ENCODE results near the gene TNNC1.

TNNC1 gene

GRCh38 chr3:52456800-52457183 is 3.0 kb upstream of the TNNC1 start:
- no peak for DNase-seq

DNA sequence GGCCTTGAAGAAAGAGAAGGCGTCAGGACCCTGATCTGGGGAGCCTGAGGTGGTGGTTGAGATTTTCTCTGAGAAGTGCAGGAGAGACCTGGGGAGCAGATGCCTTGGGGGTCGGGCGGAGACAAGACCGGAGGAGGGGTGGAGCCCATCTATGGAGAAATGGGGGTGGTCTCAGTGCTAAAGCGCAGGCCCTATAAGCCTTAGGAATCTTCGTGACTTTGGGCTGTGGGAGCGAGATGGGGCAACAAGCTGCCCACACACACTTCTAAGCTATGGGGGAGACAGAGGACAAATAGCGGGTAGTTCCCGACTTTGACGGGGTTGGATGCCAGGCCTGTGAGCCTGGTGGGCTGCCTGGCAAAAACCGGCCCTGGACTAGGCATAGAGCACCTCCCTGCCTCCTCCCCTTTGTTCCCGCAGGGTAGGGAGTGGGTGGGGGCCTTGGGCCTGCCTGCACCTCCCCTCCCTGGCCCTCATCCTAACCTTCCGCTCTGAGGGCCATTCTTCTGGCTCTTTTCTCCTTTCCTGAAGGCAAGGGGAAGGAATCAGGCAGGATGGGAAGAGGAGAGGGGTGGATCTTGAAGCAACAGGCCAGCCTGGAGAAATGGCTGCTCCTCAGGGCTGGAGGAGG is 2.4 kb upstream of the TNNC1 start:
- no peak for DNase-seq

DNA sequence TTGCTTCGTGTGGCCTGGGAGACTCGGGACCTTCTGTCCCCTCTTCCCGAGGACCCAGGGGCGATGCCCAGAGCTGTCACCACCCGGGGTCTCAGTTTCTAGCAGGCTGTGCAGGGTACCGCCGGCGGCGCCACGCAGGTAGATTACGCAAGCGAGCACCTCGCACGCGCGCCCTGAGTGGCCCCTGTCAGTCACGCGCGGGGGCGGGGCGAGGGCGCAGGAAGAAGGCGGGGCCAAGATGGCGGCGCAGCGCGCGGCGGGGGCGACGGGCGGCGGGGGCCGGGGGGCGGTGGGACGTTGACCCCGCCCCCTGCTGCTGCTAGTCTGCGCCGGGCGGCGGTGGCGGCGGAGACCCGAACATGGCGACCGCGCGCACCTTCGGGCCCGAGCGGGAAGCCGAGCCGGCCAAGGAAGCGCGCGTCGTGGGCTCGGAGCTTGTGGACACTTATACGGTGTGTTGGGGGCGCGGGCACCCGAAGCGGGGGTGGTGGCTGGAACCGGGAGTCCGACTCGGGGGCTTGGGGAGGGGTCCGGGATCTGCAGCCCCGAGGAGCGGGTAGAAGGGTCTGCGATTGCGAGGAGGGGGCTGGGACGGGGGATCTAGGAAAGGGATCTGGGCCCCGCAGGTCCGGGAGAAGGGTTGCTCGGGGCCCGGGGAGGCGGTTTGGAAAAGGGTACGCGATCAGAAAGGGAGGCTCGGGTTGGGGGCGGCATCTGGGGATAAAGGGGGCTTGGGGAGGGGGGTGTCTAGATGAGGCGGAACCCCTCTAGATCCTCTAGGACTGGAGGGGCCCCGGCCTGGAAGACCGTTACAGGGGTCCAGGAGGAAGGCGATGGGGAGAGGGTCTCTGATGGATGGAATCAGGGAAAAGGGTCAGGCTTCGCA is 1.7 kb upstream of the TNNC1 start, which contains the start of gene NISCH:
NISCH (plus strand) TSS at position 322 of the 886 bp plus-strand sequence; CDS start at position 360, 38 bp downstream.
- DNase-seq: peak; percentile 93

DNA sequence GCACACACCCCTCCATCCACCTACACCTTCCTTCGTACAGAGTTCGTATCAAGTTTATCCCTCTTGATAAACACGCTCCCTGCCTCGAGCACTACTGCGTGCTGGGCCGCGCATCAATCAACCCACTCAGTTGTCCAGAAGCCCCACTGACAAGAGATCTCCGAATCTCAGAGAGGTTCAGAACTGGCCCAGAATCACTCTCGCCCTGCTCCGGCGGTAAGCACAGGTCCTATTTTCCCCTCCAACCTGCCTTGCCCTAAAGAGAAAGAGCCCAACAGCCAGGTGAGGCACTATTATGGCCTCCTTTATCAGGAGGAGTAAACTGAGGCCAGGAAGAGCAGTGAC is 1.1 kb upstream of the TNNC1 start:
- no peak for DNase-seq

DNA sequence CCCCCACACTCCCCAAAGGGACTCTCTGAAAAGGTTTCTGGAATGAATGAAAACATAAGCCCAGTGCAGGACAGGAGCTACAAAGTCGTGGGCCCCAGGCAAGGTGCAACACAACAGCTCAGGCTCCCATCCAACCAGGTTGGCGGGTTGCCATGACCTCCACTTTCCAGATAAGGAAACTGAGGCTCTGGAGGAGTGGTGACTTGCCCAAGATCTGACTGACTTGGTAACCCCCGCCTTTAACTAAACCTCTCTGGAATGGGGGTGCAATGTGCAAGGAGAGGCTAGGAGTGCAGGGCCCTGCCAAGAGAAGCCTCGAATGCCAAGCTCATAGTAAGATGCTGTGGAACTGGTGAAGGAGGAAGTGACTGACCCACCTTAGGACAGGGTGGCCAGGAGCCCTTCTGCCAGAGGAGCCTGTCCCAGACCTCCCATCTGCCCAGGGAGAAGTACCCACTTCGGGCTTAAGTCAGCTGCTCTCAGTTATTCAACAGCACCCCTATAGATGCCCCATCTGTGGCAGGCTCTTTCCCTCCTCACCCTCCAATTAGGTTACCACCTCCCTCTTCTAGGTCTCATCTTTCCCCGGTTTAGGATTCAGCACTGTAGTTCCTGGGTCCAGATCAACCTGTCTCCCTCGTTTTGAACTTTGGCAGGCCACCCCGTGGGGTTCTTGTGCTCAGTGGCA is 553 bp upstream of the TNNC1 start:
- no peak for DNase-seq

DNA sequence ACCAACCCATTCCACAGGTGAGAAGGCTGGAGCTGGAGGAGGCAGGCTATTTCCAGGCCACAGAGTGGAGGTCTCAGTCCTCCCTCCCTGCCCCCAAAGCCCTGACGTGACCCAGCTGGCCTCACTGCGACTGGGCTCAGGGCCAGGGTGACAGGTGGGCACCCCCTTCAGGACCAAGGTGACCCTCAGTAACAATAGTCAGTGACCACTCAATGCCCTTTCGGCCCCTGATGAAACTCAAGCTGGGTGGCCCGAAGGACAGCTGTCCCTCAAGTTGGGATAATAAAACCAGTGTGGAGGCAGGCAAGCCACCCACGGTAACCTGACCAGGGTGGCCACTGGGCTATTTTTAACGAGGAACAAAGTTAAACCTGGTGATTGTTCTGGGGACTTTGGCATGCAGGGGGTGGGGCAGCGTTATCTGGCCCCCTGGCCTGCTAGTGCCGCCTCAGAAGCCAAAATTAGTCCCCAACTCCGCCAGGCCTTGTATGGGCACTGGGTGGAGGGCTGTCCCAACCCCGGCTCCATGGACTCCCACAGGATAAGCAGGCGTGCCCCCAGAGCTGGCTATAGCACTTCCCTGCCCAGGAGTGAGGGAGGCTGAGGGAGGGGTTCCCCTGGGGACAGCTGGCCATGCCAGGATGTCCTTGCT is 1.1 kb downstream of the TNNC1 start:
- DNase-seq: no peak

DNA sequence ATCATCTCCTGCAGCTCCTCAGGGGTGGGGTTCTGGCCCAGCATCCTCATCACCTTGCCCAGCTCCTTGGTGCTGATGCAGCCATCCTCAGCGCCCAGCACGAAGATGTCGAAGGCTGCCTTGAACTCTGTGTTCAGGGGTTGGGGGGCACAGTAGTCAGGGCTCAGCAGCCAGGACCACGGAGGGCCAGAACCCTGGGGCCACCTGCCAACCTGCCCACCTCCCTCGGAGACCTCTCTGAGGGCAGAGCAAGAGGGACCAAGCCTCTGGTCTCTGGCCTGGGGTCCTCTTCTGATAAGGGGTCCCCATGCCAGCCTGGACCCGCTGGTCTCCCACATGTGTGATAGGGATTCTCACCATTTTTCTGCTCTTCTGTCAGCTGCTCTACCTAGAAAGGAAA is 1.7 kb downstream of the TNNC1 start:
- DNase-seq: no peak

GRCh38 chr3:52451237-52452083 is 2.4 kb downstream of the TNNC1 start:
- DNase-seq: no peak

DNA sequence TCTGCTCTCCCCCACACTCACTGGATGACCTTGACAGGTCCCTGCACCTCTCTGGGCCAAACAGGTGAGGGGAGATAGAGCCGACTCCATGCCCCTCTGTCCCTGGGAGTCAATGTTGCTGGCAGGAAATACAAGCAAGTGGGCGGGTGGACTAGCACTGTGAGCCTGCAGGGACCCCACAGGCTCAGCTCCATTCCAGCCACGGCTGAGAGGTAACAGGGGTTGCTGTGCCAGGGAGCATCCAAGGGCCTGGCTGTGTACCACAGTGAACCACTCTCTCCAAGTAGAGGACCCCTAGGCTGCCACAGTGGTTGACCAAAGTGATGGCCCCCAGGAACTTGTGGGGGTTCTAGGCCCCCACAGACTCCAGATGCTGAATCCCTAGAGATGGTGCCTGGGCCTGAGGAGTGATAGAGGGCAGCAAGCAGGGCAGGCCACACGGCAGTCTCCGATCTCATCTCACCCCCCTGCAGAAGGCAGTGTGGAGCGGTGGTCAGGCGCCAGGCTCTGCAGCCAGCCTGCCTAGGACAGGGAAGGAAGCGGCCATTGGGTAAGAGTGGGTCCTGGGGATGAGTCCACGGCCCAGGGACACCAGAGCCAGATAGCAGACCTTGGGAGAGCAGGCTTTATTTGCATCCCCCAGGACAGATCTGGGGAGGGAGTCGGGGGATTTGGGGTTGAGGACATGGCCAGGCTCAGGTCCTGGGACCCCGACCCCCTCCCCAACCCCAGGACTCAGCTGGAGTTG is 3.2 kb downstream of the TNNC1 start:
- no peak for DNase-seq

- DNase-seq: no peak
Measured at GRCh38 chr3:52447512-52448355, 6.1 kb downstream of the TNNC1 start.

DNA sequence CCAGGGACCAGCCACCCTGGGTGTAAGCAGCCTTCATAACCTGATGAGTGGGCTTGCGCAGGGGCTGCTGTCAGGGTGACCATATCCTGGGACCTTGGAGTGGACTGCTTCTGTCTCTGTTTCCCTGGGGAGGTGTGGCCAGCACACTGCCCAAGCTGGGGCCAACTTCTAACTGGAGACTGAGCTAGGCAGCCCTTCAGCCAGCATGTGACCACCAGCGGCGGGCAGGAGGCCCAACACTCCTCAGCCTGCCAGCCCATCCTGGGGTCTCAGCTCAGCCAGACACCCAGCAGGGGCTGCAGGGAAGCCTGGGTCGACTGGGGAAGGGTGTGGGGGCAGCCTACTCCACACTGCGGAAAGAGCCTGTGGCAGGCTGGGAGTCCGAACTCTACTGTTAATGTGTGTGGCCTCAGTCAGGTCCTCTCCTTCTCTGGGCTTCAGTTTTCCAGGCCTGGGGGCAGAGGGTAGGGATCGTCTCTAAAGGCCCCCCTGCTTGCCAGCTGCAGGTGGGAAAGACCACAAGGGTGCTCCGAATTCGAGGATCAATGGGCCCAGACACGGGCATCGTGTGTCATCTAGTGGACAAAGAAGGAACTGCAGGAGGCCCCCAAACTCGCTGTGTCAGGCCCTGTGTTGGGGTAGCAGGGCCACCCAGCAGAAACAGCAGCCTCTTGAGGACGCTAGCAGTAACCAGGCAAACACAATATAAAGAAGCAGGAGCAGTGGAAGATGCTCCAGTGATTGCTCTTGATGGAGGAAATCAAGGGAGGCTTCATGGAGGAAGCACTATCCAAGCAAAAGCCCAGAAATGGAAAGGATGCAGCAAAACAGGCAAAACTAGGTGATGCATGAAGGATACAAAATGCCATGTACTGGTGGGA is 7.0 kb downstream of the TNNC1 start:
- DNase-seq: peak; percentile 69

- no peak for DNase-seq
Measured at GRCh38 chr3:52446042-52446441, 7.8 kb downstream of the TNNC1 start.

DNA sequence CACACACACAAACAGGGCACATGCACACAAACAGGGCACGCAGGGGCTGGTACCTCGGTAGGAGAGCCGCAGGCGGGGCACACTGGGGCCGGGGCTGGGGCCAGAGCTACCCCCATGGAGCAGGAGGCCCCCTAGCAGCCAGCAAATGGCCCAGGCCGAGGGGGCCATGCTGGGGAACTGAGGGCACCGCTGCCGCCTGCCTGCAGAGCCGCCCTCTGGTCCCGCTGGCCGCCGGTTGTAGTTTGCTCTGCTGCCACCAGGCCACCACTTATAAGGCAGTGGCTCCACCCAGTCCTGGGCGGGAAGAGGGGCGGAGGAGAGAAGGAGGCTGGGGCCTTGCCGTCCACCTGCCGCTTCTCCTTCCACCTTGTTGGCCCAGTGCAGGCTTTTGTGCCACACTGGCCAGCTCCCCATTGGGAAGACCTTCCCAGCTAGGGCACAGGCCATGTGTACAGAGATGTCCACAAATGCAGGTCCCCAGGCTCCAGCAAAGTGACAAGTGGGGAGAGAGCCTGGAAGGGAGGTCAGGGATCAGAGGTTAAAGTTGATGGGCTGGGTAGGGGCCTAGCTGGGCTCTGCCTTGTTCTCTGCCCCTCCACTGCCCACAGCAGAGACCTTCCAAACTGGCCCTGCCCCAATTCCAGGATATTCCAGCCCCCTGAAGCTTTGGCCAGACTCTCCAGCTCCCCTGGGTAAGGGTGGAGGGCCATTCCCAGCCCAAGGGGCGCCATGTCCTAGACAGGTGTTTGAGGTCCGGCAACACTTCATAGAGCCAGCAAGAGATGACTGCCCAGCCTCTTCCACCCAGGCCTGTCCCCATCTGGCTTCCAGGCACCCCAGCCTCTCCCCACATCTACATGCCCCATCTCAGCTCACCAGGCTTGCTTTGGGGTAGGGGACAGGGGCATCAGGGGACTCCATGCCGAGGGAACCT is 8.7 kb downstream of the TNNC1 start, which contains the start of gene SEMA3G:
SEMA3G (minus strand) TSS at position 244 of the 934 bp plus-strand sequence; CDS start at position 168, 76 bp downstream.
- DNase-seq: peak; percentile 72

- no peak for DNase-seq
Measured at GRCh38 chr3:52443791-52444687, 9.8 kb downstream of the TNNC1 start.

DNA sequence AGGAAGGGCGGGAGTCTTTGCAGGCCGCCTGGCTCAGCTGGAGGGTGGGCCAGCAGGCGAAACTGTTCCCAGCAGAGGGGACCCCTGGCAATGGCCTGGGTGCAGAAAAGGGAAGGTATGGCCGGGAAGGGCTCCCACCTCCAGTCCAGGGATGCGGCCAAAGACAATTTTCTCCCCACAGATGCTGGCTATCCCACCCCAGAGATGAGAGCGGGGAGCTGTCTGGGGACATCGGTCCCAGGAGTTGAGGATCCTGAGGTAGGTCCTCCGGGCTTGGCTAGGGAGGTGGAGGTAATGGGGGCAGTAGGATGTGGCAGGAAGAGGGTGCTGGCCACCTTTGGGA is 10.6 kb downstream of the TNNC1 start:
- DNase-seq: no peak

- no peak for DNase-seq
Measured at GRCh38 chr3:52442409-52443267, 11.2 kb downstream of the TNNC1 start.
